Right cardiac atrium (tissue), 5 donors: ENCODE data around the gene ITGB7. TPM values are rescaled to one million over a fixed set of nuclear protein-coding genes. Genes with fewer than 3 reads are reported as not detected.

ENCODE experiments used
- polyA plus RNA-seq: library from polyadenylated mRNA; stranded (reverse); fragments of 200-250 nt; gene quantifications from one replicate; pipeline ENCODE4 v1.2.3, GENCODE V29; 2013
- total RNA-seq, 4 donors: library from RNA; stranded (reverse); fragmentation: NEBNext Ultra II Directional; extraction: Animal tissue kit (Norgen Biotek cat#: 25700); gene quantifications; one replicate each; pipeline ENCODE4 v1.2.1, GENCODE V29; 2021
- donor health status: healthy with polysubstance abuse.
- donor health status: DM: no; HTN: yes; CAD: no.
- donor health status: DM: no; HTN: no; CAD: no.
- donor health status: DM: no; HTN: yes; CAD: no; lungs with severe emphysema.
- donor health status: DM: yes; HTN: yes; CAD: no.

ITGB7 gene
- total and polyA plus RNA-seq, 5 donors, result 0.45 to 2.8 (median 0.97) TPM

Other genes with a start within 250 kb of the ITGB7 start
- gene EIF4B, start 200.8 kb downstream of the ITGB7 start, total RNA-seq, result 100 to 1,000 TPM; 391 to 552 (median 433) TPM
- 65.5 TPM for gene EIF4B, start 200.8 kb downstream of the ITGB7 start, polyA plus RNA-seq
- 100 to 1,000 TPM; 104 to 145 (median 116) TPM for gene TNS2, start 157.2 kb downstream of the ITGB7 start, total RNA-seq
- 155 TPM for gene TNS2, start 157.2 kb downstream of the ITGB7 start, polyA plus RNA-seq
- 10 to 100 TPM; 40.8 to 59.6 (median 47.1) TPM for gene SPRYD3, start 127.9 kb downstream of the ITGB7 start, total RNA-seq
- 29.4 TPM for gene SPRYD3, start 127.9 kb downstream of the ITGB7 start, polyA plus RNA-seq
- gene IGFBP6, start 109.6 kb downstream of the ITGB7 start, total RNA-seq, result 100 to 1,000 TPM in 3 of 4 donors, 10 to 100 TPM in 1; 49.7 to 178 (median 146) TPM
- gene IGFBP6, start 109.6 kb downstream of the ITGB7 start, polyA plus RNA-seq, result 130 TPM
- gene SOAT2, start 103.8 kb downstream of the ITGB7 start, total RNA-seq, result under 1 TPM in 2 of 4 donors, not detected in 2; 0.17 to 0.18 TPM
- gene SOAT2, start 103.8 kb downstream of the ITGB7 start, polyA plus RNA-seq, result 0.07 TPM
- gene ZNF740, start 26.5 kb downstream of the ITGB7 start, total RNA-seq, result 10 to 100 TPM; 13.8 to 29.9 (median 22.4) TPM
- gene ZNF740, start 26.5 kb downstream of the ITGB7 start, polyA plus RNA-seq, result 5.3 TPM
- 10 to 100 TPM; 10.3 to 13.0 (median 12.3) TPM for gene CSAD, start 26.3 kb downstream of the ITGB7 start, total RNA-seq
- gene CSAD, start 26.3 kb downstream of the ITGB7 start, polyA plus RNA-seq, result 16.2 TPM
- 10 to 100 TPM; 11.7 to 26.2 (median 23.4) TPM for gene RARG, start 25.0 kb upstream of the ITGB7 start, total RNA-seq
- 10.5 TPM for gene RARG, start 25.0 kb upstream of the ITGB7 start, polyA plus RNA-seq
- 1 to 10 TPM in 1 of 4 donors, under 1 TPM in 3; 0.23 to 1.2 (median 0.40) TPM for gene ESPL1, start 61.0 kb upstream of the ITGB7 start, total RNA-seq
- gene ESPL1, start 61.0 kb upstream of the ITGB7 start, polyA plus RNA-seq, result 0.11 TPM
- 100 to 1,000 TPM; 355 to 443 (median 395) TPM for gene PFDN5, start 88.3 kb upstream of the ITGB7 start, total RNA-seq
- 764 TPM for gene PFDN5, start 88.3 kb upstream of the ITGB7 start, polyA plus RNA-seq
- 10 to 100 TPM; 28.9 to 44.3 (median 38.1) TPM for gene MYG1, start 92.4 kb upstream of the ITGB7 start, total RNA-seq
- gene MYG1, start 92.4 kb upstream of the ITGB7 start, polyA plus RNA-seq, result 37.3 TPM
- gene AAAS, start 114.4 kb upstream of the ITGB7 start, total RNA-seq, result 10 to 100 TPM; 30.5 to 48.9 (median 40.0) TPM
- 31.3 TPM for gene AAAS, start 114.4 kb upstream of the ITGB7 start, polyA plus RNA-seq
- not detected for gene SP7, start 129.1 kb upstream of the ITGB7 start, total RNA-seq
- not detected for gene SP7, start 129.1 kb upstream of the ITGB7 start, polyA plus RNA-seq
- 10 to 100 TPM; 30.2 to 39.9 (median 34.2) TPM for gene SP1, start 172.9 kb upstream of the ITGB7 start, total RNA-seq
- 8.3 TPM for gene SP1, start 172.9 kb upstream of the ITGB7 start, polyA plus RNA-seq
- gene AMHR2, start 216.6 kb upstream of the ITGB7 start, total RNA-seq, result under 1 TPM in 3 of 4 donors, not detected in 1; 0.54 to 0.88 (median 0.82) TPM
- gene AMHR2, start 216.6 kb upstream of the ITGB7 start, polyA plus RNA-seq, result 0.48 TPM
- 10 to 100 TPM; 66.9 to 85.6 (median 82.6) TPM for gene PRR13, start 234.5 kb upstream of the ITGB7 start, total RNA-seq
- gene PRR13, start 234.5 kb upstream of the ITGB7 start, polyA plus RNA-seq, result 69.1 TPM
- 100 to 1,000 TPM; 575 to 743 (median 588) TPM for gene PCBP2, start 244.9 kb upstream of the ITGB7 start, total RNA-seq
- gene PCBP2, start 244.9 kb upstream of the ITGB7 start, polyA plus RNA-seq, result 349 TPM